IMR-90 (cell line): Measurements from ENCODE around the gene SRGAP3. TPM values are rescaled to one million over a fixed set of nuclear protein-coding genes. Genes with fewer than 3 reads are reported as not detected.

ENCODE experiments used
- ATAC-seq: fragments of 200-7000 bp; cut with Tn5 transposase; 2 replicates; pipeline ENCODE4 v1.9.1; 2020; ENCODE audit warnings: low read depth, mild to moderate bottlenecking, moderate library complexity
- BruUV-seq: library from RNA; stranded (reverse); fragments of 400-500 nt; replicated peaks from 2 replicates; lab custom pipeline; 2021; lab: Mats Ljungman, UMichigan
- CTCF ChIA-PET: fragments of 300-600 bp; formaldehyde crosslinking; extraction: SDS; loops from one replicate; lab custom pipeline; 2021; ENCODE audit warnings: antibody characterized with exemption; lab: Yijun Ruan, JAX
- POLR2A ChIA-PET: fragments of 300-600 bp; sonication (Branson Sonifier 250); formaldehyde crosslinking; loops from one replicate; lab custom pipeline; 2022; ENCODE audit warnings: antibody characterized with exemption; ENCODE audit not compliant: unreplicated experiment; lab: Charles Lee
- DNase-seq: peaks from one replicate; pipeline ENCODE4 v3.0.0; 2013
- H2AFZ ChIP-seq: replicated peaks from 2 replicates; pipeline ENCODE3; 2013; ENCODE audit warnings: low read length, mild to moderate bottlenecking; ENCODE audit not compliant: poor library complexity
- H2AK5ac ChIP-seq: 2 replicates; pipeline ENCODE4 v1.6.1; 2013; ENCODE audit warnings: low read depth, low read length, inconsistent platforms
- H2AK9ac ChIP-seq: replicated peaks from 2 replicates; pipeline ENCODE3; 2013; ENCODE audit warnings: mild to moderate bottlenecking, low read depth, low read length, moderate library complexity; ENCODE audit not compliant: poor library complexity
- H2BK120ac ChIP-seq: 2 replicates; pipeline ENCODE4 v1.6.1; 2013; ENCODE audit warnings: low read depth, low read length, inconsistent platforms
- H2BK15ac ChIP-seq: 3 replicates; pipeline ENCODE4 v1.6.1; 2013; ENCODE audit warnings: low read depth, low read length, inconsistent platforms
- H2BK20ac ChIP-seq: 2 replicates; pipeline ENCODE4 v1.6.1; 2013; ENCODE audit warnings: low read depth, mild to moderate bottlenecking, inconsistent platforms, low read length, moderate library complexity
- H2BK5ac ChIP-seq: 2 replicates; pipeline ENCODE4 v1.6.1; 2013; ENCODE audit warnings: mild to moderate bottlenecking, low read depth, low read length, inconsistent platforms; ENCODE audit not compliant: poor library complexity, severe bottlenecking
- H3K14ac ChIP-seq: replicated peaks from 2 replicates; pipeline ENCODE4 v1.6.1; 2013; ENCODE audit warnings: low read depth, low read length, inconsistent platforms
- H3K18ac ChIP-seq: 2 replicates; pipeline ENCODE4 v1.6.1; 2013; ENCODE audit warnings: low read depth, low read length, control low read depth
- H3K23ac ChIP-seq: 2 replicates; pipeline ENCODE4 v1.6.1; 2013; ENCODE audit warnings: low read depth, low read length, inconsistent platforms
- H3K27ac ChIP-seq: 2 replicates; pipeline ENCODE4 v1.5.1; 2013; ENCODE audit warnings: mild to moderate bottlenecking, control low read depth, low read length; ENCODE audit not compliant: insufficient read depth
- H3K27me3 ChIP-seq: 2 replicates; pipeline ENCODE4 v1.6.1; 2013; ENCODE audit warnings: low read length; ENCODE audit not compliant: control insufficient read depth, insufficient read depth
- H3K36me3 ChIP-seq: 2 replicates; pipeline ENCODE4 v1.6.1; 2013; ENCODE audit warnings: low read length, mixed read lengths; ENCODE audit not compliant: control insufficient read depth, insufficient read depth
- H3K4ac ChIP-seq: 2 replicates; pipeline ENCODE4 v1.6.1; 2013; ENCODE audit warnings: low read depth, low read length, inconsistent platforms
- H3K4me1 ChIP-seq: 2 replicates; pipeline ENCODE4 v1.6.1; 2013; ENCODE audit warnings: low read length, mixed read lengths; ENCODE audit not compliant: control insufficient read depth, insufficient read depth
- H3K4me2 ChIP-seq: 2 replicates; pipeline ENCODE4 v1.6.1; 2013; ENCODE audit warnings: low read depth, mild to moderate bottlenecking, control low read depth, low read length, moderate library complexity
- H3K4me3 ChIP-seq: 2 replicates; pipeline ENCODE4 v1.5.1; 2013; ENCODE audit warnings: low read depth, mild to moderate bottlenecking, control low read depth, low read length, moderate library complexity; ENCODE audit not compliant: insufficient read depth
- H3K56ac ChIP-seq: 2 replicates; pipeline ENCODE4 v1.6.1; 2013; ENCODE audit warnings: low read length, inconsistent platforms; ENCODE audit not compliant: insufficient read depth; ENCODE audit errors: extremely low read depth
- H3K79me1 ChIP-seq, 2 experiments: 2 replicates each; pipeline ENCODE4 v1.6.1; 2013; ENCODE audit warnings: low read length in 2 of 2, inconsistent platforms in 1 of 2, low read depth in 1 of 2
- H3K9ac ChIP-seq: 2 replicates; pipeline ENCODE4 v1.6.1; 2013; ENCODE audit warnings: low read depth, low read length, control low read depth
- H3K9me1 ChIP-seq: 2 replicates; pipeline ENCODE4 v1.6.1; 2013; ENCODE audit warnings: low read length, inconsistent platforms; ENCODE audit not compliant: insufficient read depth
- H3K9me3 ChIP-seq: 2 replicates; pipeline ENCODE4 v1.6.1; 2013; ENCODE audit warnings: low read length; ENCODE audit not compliant: control insufficient read depth, insufficient read depth
- H4K20me1 ChIP-seq: 2 replicates; pipeline ENCODE4 v1.6.1; 2013; ENCODE audit warnings: low read length, inconsistent platforms; ENCODE audit not compliant: insufficient read depth
- H4K5ac ChIP-seq: 2 replicates; pipeline ENCODE4 v1.6.1; 2013; ENCODE audit warnings: mild to moderate bottlenecking, low read depth, low read length, control low read depth
- H4K8ac ChIP-seq, 2 experiments: 2 replicates each; pipeline ENCODE4 v1.6.1; 2013; ENCODE audit warnings: low read depth in 2 of 2, low read length in 2 of 2, control low read depth in 1 of 2, inconsistent platforms in 1 of 2
- H4K91ac ChIP-seq: 2 replicates; pipeline ENCODE4 v1.6.1; 2013; ENCODE audit warnings: low read depth, low read length, inconsistent platforms; ENCODE audit not compliant: insufficient read depth
- BHLHE40 ChIP-seq: fragments of 150-350 bp; IDR thresholded peaks from 2 replicates; pipeline ENCODE4 v1.6.1; 2016; ENCODE audit warnings: mild to moderate bottlenecking, low read depth, low read length
- FOS ChIP-seq: fragments of 150-350 bp; IDR thresholded peaks from 2 replicates; pipeline ENCODE4 v1.6.1; 2016; ENCODE audit warnings: low read depth, low read length
- MAFK ChIP-seq: IDR thresholded peaks from 2 replicates; pipeline ENCODE4 v1.6.1; 2012; ENCODE audit warnings: low read depth, low read length, improper control_type of control experiment
- MXI1 ChIP-seq: IDR thresholded peaks from 2 replicates; pipeline ENCODE4 v1.6.1; 2012; ENCODE audit warnings: low read depth, mild to moderate bottlenecking, low read length, moderate library complexity, borderline replicate concordance
- NFE2L2 ChIP-seq: fragments of 150-350 bp; IDR thresholded peaks from 2 replicates; pipeline ENCODE4 v1.6.1; 2016; ENCODE audit warnings: low read depth, mild to moderate bottlenecking, low read length
- RCOR1 ChIP-seq: IDR thresholded peaks from 2 replicates; pipeline ENCODE4 v1.6.1; 2012; ENCODE audit warnings: mild to moderate bottlenecking, low read length, improper control_type of control experiment; ENCODE audit not compliant: insufficient replicate concordance
- RFX5 ChIP-seq: IDR thresholded peaks from 2 replicates; pipeline ENCODE4 v1.8.0; 2012; ENCODE audit warnings: low read depth, mild to moderate bottlenecking, low read length, moderate library complexity
- USF2 ChIP-seq: fragments of 150-350 bp; IDR thresholded peaks from 2 replicates; pipeline ENCODE4 v1.6.1; 2017; ENCODE audit warnings: mild to moderate bottlenecking, antibody characterized with exemption, low read length, low read depth
- WGBS, 2 experiments: methylation state at CpG; one replicate each; pipeline versions ENCODE4 v1.1.5 to v1.1.7; 2013; ENCODE audit warnings: missing lambda C conversion rate in 2 of 2; ENCODE audit not compliant: insufficient read length in 1 of 2; ENCODE audit errors: extremely low coverage in 2 of 2; 5-methylcytosine and 5-hydroxymethylcytosine counted together
- dilution Hi-C: fragments of 300-500 bp; cut with HindIII; formaldehyde crosslinking; loops from one replicate; pipeline ENCODE4 v1.14.3; 2018; ENCODE audit warnings: low sequenced_read_pairs; ENCODE audit not compliant: unreplicated experiment
- in situ Hi-C: fragments of 300-500 bp; cut with MboI; formaldehyde crosslinking; loops from 3 replicates; pipeline ENCODE4 v1.14.3; 2019; ENCODE audit warnings: low sequenced_read_pairs, inconsistent platforms, mixed read lengths
- intact Hi-C: fragments of 100-400 bp; cut with micrococcal nuclease; formaldehyde crosslinking; loops from 2 replicates; pipeline ENCODE4 v1.10.0; 2022
- polyA plus RNA-seq, 3 experiments: library from polyadenylated mRNA; depleted of rRNA; stranded (reverse); fragments of >200 nt; gene quantifications; 2 replicates each; pipeline ENCODE4 v1.2.3, GENCODE V29; 2012; ENCODE audit warnings: low replicate concordance in 1 of 3
- total RNA-seq: library from RNA; depleted of rRNA; stranded (reverse); fragments of >200 nt; gene quantifications from 2 replicates; pipeline ENCODE4 v1.2.3, GENCODE V29; 2012
- TF ChIP-seq, protein P1 (sequence below): conservative IDR thresholded peaks from 2 replicates; pipeline ENCODE4 v1.5.1; 2012; ENCODE audit warnings: mild to moderate bottlenecking, low read depth, low read length, improper control_type of control experiment

The SRGAP3 gene
- total and polyA plus RNA-seq, 2 of the 4 experiments (the other 2 are of a cell fraction), result 0.68 to 1.4 TPM

DNA sequence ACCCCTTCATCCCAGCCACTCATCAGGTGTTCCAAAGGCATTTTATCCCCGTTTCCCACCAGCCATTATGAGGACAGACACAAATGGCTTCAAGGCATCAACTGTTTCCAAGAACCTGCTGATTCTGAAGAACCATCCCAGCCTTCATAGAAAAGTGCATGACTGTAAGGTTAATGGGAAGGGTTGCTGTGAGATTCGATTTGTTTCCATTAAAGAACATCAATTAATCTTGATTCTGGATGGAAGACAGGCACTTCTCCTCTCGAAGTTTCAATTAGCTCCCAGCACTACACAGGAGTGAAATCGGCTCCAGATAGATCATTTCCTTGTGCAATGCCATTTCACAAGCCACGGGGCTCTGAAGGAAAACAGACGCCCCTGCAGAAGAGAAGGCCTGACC is 25.8 kb downstream of the SRGAP3 start:
- no peak overlapping the region for H2AK5ac ChIP-seq
- no peak overlapping the region for H3K4me3 ChIP-seq
- TF ChIP-seq USF2 (no peak), RFX5 (no peak), MAFK (no peak), NFE2L2 (no peak), FOS (no peak), RCOR1 (no peak), MXI1 (no peak), BHLHE40 (no peak)
- TF ChIP-seq, protein P1, sequence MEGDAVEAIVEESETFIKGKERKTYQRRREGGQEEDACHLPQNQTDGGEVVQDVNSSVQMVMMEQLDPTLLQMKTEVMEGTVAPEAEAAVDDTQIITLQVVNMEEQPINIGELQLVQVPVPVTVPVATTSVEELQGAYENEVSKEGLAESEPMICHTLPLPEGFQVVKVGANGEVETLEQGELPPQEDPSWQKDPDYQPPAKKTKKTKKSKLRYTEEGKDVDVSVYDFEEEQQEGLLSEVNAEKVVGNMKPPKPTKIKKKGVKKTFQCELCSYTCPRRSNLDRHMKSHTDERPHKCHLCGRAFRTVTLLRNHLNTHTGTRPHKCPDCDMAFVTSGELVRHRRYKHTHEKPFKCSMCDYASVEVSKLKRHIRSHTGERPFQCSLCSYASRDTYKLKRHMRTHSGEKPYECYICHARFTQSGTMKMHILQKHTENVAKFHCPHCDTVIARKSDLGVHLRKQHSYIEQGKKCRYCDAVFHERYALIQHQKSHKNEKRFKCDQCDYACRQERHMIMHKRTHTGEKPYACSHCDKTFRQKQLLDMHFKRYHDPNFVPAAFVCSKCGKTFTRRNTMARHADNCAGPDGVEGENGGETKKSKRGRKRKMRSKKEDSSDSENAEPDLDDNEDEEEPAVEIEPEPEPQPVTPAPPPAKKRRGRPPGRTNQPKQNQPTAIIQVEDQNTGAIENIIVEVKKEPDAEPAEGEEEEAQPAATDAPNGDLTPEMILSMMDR, result no peak
- no peak overlapping the region for H3K56ac ChIP-seq
- intact Hi-C loops, result no loop called here
- no peaks in the 10 kb centered on the region for H3K4me1 ChIP-seq
- H4K91ac ChIP-seq, result no peak overlapping the region
- no peaks in the 10 kb centered on the region for H4K20me1 ChIP-seq
- H3K9me1 ChIP-seq, result no peaks in the 10 kb centered on the region
- no peak overlapping the region for H4K8ac ChIP-seq
- dilution Hi-C loops, result no loop called here
- ATAC-seq, result no peak
- H3K18ac ChIP-seq, result no peak overlapping the region
- H3K14ac ChIP-seq, result no peak overlapping the region
- no peak overlapping the region for H2AFZ ChIP-seq
- H3K27me3 ChIP-seq, result peaks cover 2% of the 10 kb centered on the region
- ChIA-PET POLR2A (no interaction called here), CTCF (no interaction called here)
- no peak overlapping the region for H2BK5ac ChIP-seq
- no peak overlapping the region for H3K27ac ChIP-seq
- WGBS, 2 experiments, result 44% methylated on average over 3 of the region's 6 CpGs; no CpG with 5 or more reads in 1 of the 2 experiments
- no peak overlapping the region for H3K9ac ChIP-seq
- H2BK20ac ChIP-seq, result no peak overlapping the region
- no peak overlapping the region for H3K23ac ChIP-seq
- no peak overlapping the region for H3K4ac ChIP-seq
- no peak overlapping the region for H2BK120ac ChIP-seq
- H2AK9ac ChIP-seq, result no peak overlapping the region
- no peaks in the 10 kb centered on the region for H3K9me3 ChIP-seq
- in situ Hi-C loops, result no loop called here
- H3K79me1 ChIP-seq, result no peaks in the 10 kb centered on the region
- no peak overlapping the region for H3K4me2 ChIP-seq
- H4K5ac ChIP-seq, result no peak overlapping the region
- H2BK15ac ChIP-seq, result no peak overlapping the region
- no TSS peak for BruUV-seq
- H3K36me3 ChIP-seq, result no peaks in the 10 kb centered on the region
- no peak for DNase-seq
